ENCODE results near the gene HNRNPA3.
"Not testable (repeated sequence)": the region's sequence is repeated elsewhere in the genome, so short reads cannot be mapped to it uniquely, and the experiment has no call there.

Gene HNRNPA3

GRCh38 chr2:177254433-177255226 is 42.0 kb downstream of the HNRNPA3 start:
- DNase-seq (ENCODE audit: low read depth), result no peak

- no peak for DNase-seq (ENCODE audit: low read depth)
These were observed 42.6 kb downstream of the HNRNPA3 start for GRCh38 chr2:177255227-177255601.

GRCh38 chr2:177256026-177256425 is 43.4 kb downstream of the HNRNPA3 start:
- DNase-seq (ENCODE audit: low read depth), result no peak

GRCh38 chr2:177256695-177257094 is 44.1 kb downstream of the HNRNPA3 start:
- DNase-seq (ENCODE audit: low read depth), result no peak

GRCh38 chr2:177257471-177257870 is 44.9 kb downstream of the HNRNPA3 start:
- no peak for DNase-seq (ENCODE audit: low read depth)

GRCh38 chr2:177258059-177258458 is 45.5 kb downstream of the HNRNPA3 start:
- DNase-seq (ENCODE audit: low read depth), result no peak

- no peak for DNase-seq (ENCODE audit: low read depth)
These were observed 47.8 kb downstream of the HNRNPA3 start for GRCh38 chr2:177260379-177260778.

- no peak for DNase-seq (ENCODE audit: low read depth)
These were observed 48.8 kb downstream of the HNRNPA3 start for GRCh38 chr2:177261116-177262060.

- DNase-seq (ENCODE audit: low read depth), result no peak
These were observed 49.5 kb downstream of the HNRNPA3 start for GRCh38 chr2:177262092-177262491.

GRCh38 chr2:177262958-177263450 is 50.4 kb downstream of the HNRNPA3 start:
- DNase-seq (ENCODE audit: low read depth), result no peak

GRCh38 chr2:177263451-177264208 is 51.0 kb downstream of the HNRNPA3 start:
- DNase-seq (ENCODE audit: low read depth), result peak; percentile 92

GRCh38 chr2:177264209-177264692 is 51.7 kb downstream of the HNRNPA3 start:
- DNase-seq (ENCODE audit: low read depth), result no peak

- peak; percentile 89 for DNase-seq (ENCODE audit: low read depth)
These were observed 52.3 kb downstream of the HNRNPA3 start, which contains the start of gene NFE2L2 for GRCh38 chr2:177264693-177265587. Gene NFE2L2 (minus strand): TSS chr2:177264727. CDS start chr2:177264576, 151 bp downstream.

- DNase-seq (ENCODE audit: low read depth), result no peak
These were observed 53.5 kb downstream of the HNRNPA3 start for GRCh38 chr2:177265824-177266817.

- DNase-seq (ENCODE audit: low read depth), result not testable (repeated sequence)
These were observed 54.4 kb downstream of the HNRNPA3 start for GRCh38 chr2:177266955-177267354.

GRCh38 chr2:177268187-177268871 is 55.7 kb downstream of the HNRNPA3 start:
- DNase-seq (ENCODE audit: low read depth), result no peak

- DNase-seq (ENCODE audit: low read depth), result no peak
These were observed 56.3 kb downstream of the HNRNPA3 start for GRCh38 chr2:177268901-177269300.

- DNase-seq (ENCODE audit: low read depth), result no peak
These were observed 57.9 kb downstream of the HNRNPA3 start for GRCh38 chr2:177270531-177270930.
